Nephron (organoid): Measurements from ENCODE around the gene BLOC1S5.

Experiments used
- H3K27ac Mint-ChIP-seq, 3 experiments: 2 replicates each; pipeline ENCODE4 v1.8.0; 2020; ENCODE audit warnings: mixed read lengths in 3 of 3, mild to moderate bottlenecking in 2 of 3, moderate library complexity in 1 of 3
- H3K27me3 Mint-ChIP-seq: 2 replicates; pipeline ENCODE4 v1.8.0; 2021; ENCODE audit warnings: low read depth, mild to moderate bottlenecking, moderate library complexity, mixed read lengths
- H3K36me3 Mint-ChIP-seq: 2 replicates; pipeline ENCODE4 v1.8.0; 2020; ENCODE audit warnings: low read depth, mixed read lengths
- H3K4me1 Mint-ChIP-seq: 2 replicates; pipeline ENCODE4 v1.8.0; 2020; ENCODE audit warnings: mixed read lengths
- H3K4me3 Mint-ChIP-seq, 3 experiments: 2 replicates each; pipeline ENCODE4 v1.8.0; 2020; ENCODE audit warnings: mild to moderate bottlenecking in 3 of 3, mixed read lengths in 3 of 3, moderate library complexity in 2 of 3
- H3K9me3 Mint-ChIP-seq: 2 replicates; pipeline ENCODE4 v1.8.0; 2020; ENCODE audit warnings: mixed read lengths
- CTCF ChIP-seq, 3 experiments: fragments of 200-600 bp; sonication (generic); IDR thresholded peaks; one replicate each; pipeline ENCODE4 v1.5.0; 2021; ENCODE audit warnings: antibody characterized with exemption in 3 of 3; ENCODE audit not compliant: unreplicated experiment in 3 of 3

The BLOC1S5 gene

GRCh38 chr6:7974565-7974937 lies 89.6 kb downstream of the BLOC1S5 start:
- no peak overlapping the region for H3K27ac Mint-ChIP-seq
- no peak overlapping the region for H3K4me3 Mint-ChIP-seq
- H3K27me3 Mint-ChIP-seq, result peaks cover 3% of the 10 kb centered on the region
- peaks cover 3% of the 10 kb centered on the region for H3K9me3 Mint-ChIP-seq
- no peak for TF ChIP-seq CTCF (IDR thresholded peaks at IDR 0.05; ENCODE audit: unreplicated experiment in 3 of 3)
- H3K4me1 Mint-ChIP-seq, result no peaks in the 10 kb centered on the region
- H3K36me3 Mint-ChIP-seq, result no peaks in the 10 kb centered on the region

GRCh38 chr6:7973584-7973983 lies 90.6 kb downstream of the BLOC1S5 start:
- H3K36me3 Mint-ChIP-seq, result no peaks in the 10 kb centered on the region
- no peak overlapping the region for H3K4me3 Mint-ChIP-seq
- H3K27me3 Mint-ChIP-seq, result peaks cover 3% of the 10 kb centered on the region
- H3K9me3 Mint-ChIP-seq, result peaks cover 3% of the 10 kb centered on the region
- no peak overlapping the region for H3K27ac Mint-ChIP-seq
- H3K4me1 Mint-ChIP-seq, result no peaks in the 10 kb centered on the region
- TF ChIP-seq CTCF (IDR thresholded peaks at IDR 0.05; ENCODE audit: unreplicated experiment in 3 of 3), result no peak

GRCh38 chr6:7971499-7971898 lies 92.7 kb downstream of the BLOC1S5 start:
- H3K27me3 Mint-ChIP-seq, result peaks cover 1% of the 10 kb centered on the region
- no peaks in the 10 kb centered on the region for H3K4me1 Mint-ChIP-seq
- no peak overlapping the region for H3K27ac Mint-ChIP-seq
- H3K36me3 Mint-ChIP-seq, result no peaks in the 10 kb centered on the region
- peaks cover 3% of the 10 kb centered on the region for H3K9me3 Mint-ChIP-seq
- no peak for TF ChIP-seq CTCF (IDR thresholded peaks at IDR 0.05; ENCODE audit: unreplicated experiment in 3 of 3)
- no peak overlapping the region for H3K4me3 Mint-ChIP-seq

- H3K4me1 Mint-ChIP-seq, result no peaks in the 10 kb centered on the region
- no peak for TF ChIP-seq CTCF (IDR thresholded peaks at IDR 0.05; ENCODE audit: unreplicated experiment in 3 of 3)
- H3K27ac Mint-ChIP-seq, result no peak overlapping the region
- H3K4me3 Mint-ChIP-seq, result no peak overlapping the region
- no peaks in the 10 kb centered on the region for H3K27me3 Mint-ChIP-seq
- H3K9me3 Mint-ChIP-seq, result peaks cover 3% of the 10 kb centered on the region
- H3K36me3 Mint-ChIP-seq, result no peaks in the 10 kb centered on the region
Observed at GRCh38 chr6:7970616-7971015, 93.6 kb downstream of the BLOC1S5 start.
